ENCODE results near the gene NUTM1.
"Not testable (repeated sequence)": the region's sequence is repeated elsewhere in the genome, so short reads cannot be mapped to it uniquely, and the experiment has no call there.

Gene NUTM1

DNA sequence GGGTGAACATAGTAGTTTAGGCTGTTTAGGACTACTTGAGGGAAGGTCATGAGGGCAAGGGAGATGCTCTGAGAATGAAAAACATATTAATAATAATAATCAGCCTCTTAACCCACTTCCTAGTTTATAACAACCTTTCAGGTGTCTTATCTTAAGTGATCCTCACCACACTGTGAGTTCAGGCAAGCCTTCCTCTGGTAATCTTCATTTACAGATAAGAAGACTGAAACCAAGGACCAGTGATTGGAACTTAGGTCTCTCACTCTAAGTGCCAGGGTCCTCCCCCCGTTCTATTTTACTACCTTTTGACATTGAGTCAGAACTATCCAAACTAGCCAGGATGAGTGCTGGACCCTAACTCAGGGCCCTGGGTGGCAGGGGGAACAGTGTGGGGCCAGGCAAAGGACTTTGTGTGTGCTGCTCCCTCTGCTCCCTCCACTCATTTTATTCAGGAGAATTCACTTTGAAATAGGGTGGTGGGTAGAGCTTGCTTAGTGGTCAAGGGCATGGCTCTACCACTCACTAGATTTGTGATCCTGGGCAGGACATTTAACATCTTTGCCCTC is 5.7 kb downstream of the NUTM1 start:
- TF ChIP-seq, protein P1, sequence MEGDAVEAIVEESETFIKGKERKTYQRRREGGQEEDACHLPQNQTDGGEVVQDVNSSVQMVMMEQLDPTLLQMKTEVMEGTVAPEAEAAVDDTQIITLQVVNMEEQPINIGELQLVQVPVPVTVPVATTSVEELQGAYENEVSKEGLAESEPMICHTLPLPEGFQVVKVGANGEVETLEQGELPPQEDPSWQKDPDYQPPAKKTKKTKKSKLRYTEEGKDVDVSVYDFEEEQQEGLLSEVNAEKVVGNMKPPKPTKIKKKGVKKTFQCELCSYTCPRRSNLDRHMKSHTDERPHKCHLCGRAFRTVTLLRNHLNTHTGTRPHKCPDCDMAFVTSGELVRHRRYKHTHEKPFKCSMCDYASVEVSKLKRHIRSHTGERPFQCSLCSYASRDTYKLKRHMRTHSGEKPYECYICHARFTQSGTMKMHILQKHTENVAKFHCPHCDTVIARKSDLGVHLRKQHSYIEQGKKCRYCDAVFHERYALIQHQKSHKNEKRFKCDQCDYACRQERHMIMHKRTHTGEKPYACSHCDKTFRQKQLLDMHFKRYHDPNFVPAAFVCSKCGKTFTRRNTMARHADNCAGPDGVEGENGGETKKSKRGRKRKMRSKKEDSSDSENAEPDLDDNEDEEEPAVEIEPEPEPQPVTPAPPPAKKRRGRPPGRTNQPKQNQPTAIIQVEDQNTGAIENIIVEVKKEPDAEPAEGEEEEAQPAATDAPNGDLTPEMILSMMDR (IDR thresholded peaks at IDR 0.05; ENCODE audit: insufficient read depth, low read depth, low read length, missing control alignments), result no peak
- H3K4me3 ChIP-seq (ENCODE audit: low read depth, low read length), result no peak overlapping the region
- DNase-seq (ENCODE audit: low read depth), result no peak

DNA sequence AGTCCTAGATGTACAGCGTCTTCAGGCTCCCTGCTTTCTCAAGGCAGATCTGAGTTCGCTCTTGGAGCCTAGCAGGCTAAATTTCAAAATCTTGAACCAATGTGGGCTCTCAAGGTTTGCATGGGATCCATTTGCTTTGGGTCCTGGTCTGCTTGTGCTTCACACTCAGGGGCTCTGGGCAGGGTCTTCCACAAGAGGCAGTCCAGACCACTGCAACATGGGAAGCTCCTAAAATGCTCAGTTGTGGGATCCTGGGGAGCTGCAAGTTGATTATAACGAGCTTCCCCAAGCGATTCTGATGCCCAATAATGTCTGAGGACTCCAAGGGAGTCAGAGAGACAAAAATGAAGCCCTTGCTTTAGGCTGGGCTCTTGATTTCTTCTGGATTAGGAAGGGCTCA is 6.7 kb downstream of the NUTM1 start:
- TF ChIP-seq, protein P1 (IDR thresholded peaks at IDR 0.05; ENCODE audit: insufficient read depth, low read depth, low read length, missing control alignments), result no peak
- DNase-seq (ENCODE audit: low read depth), result no peak
- no peak overlapping the region for H3K4me3 ChIP-seq (ENCODE audit: low read depth, low read length)

DNA sequence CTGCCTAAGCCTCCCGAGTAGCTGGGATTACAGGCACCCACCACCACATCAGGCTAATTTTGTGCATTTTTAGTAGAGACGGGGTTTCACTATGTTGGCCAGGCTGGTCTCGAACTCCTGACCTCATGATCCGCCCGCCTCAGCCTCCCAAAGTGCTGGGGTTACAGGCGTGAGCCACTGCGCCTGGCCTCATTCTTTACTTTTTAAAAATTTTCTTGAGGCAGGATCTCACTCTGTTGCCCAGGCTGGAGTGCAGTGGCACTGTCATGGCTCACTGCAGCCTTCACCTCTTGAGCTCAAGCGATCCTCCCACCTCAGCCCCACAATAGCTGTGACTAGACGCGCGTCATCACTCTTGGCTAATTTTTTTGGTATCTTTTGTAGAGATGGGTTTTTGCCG is 9.9 kb downstream of the NUTM1 start:
- H3K4me3 ChIP-seq (ENCODE audit: low read depth, low read length); DNase-seq (ENCODE audit: low read depth): not testable (repeated sequence)

DNA sequence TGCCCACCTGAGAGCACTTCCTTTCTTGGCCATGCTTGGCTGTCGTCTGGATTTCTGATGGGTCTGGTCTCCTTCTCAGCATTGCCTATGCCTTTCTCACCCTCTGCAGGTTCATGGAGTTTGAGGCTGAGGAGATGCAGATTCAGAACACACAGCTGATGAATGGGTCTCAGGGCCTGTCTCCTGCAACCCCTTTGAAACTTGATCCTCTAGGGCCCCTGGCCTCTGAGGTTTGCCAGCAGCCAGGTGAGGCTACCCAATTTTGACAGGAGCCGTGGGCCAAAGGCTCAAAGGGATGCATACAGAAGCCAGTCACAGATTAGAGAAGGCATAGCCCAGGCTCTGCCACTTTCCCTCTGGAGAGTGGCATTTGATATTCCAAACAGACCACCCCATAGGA is 10.5 kb downstream of the NUTM1 start:
- TF ChIP-seq, protein P1 (IDR thresholded peaks at IDR 0.05; ENCODE audit: insufficient read depth, low read depth, low read length, missing control alignments), result no peak
- H3K4me3 ChIP-seq (ENCODE audit: low read depth, low read length), result no peak overlapping the region
- no peak for DNase-seq (ENCODE audit: low read depth)

DNA sequence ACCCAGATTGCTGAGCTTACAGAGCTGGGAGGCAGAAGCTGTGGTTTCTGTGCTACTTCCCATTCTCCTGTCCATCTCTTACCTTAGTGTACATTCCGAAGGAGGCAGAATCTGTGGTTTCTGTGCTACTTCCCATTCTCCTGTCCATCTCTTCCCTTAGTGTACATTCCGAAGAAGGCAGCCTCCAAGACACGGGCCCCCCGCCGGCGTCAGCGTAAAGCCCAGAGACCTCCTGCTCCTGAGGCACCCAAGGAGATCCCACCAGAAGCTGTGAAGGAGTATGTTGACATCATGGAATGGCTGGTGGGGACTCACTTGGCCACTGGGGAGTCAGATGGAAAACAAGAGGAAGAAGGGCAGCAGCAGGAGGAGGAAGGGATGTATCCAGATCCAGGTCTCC is 11.2 kb downstream of the NUTM1 start:
- no peak for DNase-seq (ENCODE audit: low read depth)
- TF ChIP-seq, protein P1 (IDR thresholded peaks at IDR 0.05; ENCODE audit: insufficient read depth, low read depth, low read length, missing control alignments), result no peak
- no peak overlapping the region for H3K4me3 ChIP-seq (ENCODE audit: low read depth, low read length)

DNA sequence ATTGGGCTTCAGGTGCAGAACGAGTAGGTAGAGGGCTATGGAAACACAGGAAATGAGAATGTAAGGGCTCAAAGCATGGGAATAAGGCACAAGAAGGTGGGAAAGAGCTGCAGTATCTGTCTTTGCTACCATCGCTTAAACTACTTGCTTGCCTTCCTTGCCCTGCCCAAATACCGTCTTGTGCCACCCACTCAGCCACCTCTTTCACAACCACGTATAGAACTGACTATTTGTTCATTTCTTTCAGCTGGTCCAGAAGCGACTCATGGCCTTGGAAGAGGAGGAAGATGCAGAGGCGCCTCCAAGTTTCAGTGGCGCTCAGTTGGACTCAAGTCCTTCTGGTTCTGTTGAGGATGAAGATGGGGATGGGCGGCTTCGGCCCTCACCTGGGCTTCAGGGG is 12.1 kb downstream of the NUTM1 start:
- DNase-seq (ENCODE audit: low read depth), result no peak
- TF ChIP-seq, protein P1 (IDR thresholded peaks at IDR 0.05; ENCODE audit: insufficient read depth, low read depth, low read length, missing control alignments), result no peak
- H3K4me3 ChIP-seq (ENCODE audit: low read depth, low read length), result no peak overlapping the region

DNA sequence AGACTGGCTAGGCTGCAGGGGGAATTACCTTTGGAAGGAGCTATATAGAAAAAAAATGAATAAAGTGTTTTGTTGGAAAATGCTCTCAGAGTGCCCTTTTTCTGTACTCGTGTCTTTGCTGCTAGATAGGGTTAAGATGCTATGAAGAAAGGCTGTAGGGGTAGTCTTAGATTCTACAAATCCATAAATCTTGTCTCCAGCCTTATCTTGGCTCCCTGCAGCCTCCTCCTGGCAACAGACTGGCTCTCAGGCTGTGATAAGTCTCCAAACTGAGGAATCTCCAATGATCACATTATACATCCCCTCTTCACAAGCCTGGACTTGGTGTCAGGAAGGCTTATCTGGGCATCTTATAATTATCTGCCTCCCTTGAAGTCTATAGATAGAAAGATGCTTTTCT is 14.5 kb downstream of the NUTM1 start:
- TF ChIP-seq, protein P1 (IDR thresholded peaks at IDR 0.05; ENCODE audit: insufficient read depth, low read depth, low read length, missing control alignments), result no peak
- no peak for DNase-seq (ENCODE audit: low read depth)
- H3K4me3 ChIP-seq (ENCODE audit: low read depth, low read length), result no peak overlapping the region

All from GM12865 (cell line).